ENCODE results near the gene MPDU1.

MPDU1 gene

DNA sequence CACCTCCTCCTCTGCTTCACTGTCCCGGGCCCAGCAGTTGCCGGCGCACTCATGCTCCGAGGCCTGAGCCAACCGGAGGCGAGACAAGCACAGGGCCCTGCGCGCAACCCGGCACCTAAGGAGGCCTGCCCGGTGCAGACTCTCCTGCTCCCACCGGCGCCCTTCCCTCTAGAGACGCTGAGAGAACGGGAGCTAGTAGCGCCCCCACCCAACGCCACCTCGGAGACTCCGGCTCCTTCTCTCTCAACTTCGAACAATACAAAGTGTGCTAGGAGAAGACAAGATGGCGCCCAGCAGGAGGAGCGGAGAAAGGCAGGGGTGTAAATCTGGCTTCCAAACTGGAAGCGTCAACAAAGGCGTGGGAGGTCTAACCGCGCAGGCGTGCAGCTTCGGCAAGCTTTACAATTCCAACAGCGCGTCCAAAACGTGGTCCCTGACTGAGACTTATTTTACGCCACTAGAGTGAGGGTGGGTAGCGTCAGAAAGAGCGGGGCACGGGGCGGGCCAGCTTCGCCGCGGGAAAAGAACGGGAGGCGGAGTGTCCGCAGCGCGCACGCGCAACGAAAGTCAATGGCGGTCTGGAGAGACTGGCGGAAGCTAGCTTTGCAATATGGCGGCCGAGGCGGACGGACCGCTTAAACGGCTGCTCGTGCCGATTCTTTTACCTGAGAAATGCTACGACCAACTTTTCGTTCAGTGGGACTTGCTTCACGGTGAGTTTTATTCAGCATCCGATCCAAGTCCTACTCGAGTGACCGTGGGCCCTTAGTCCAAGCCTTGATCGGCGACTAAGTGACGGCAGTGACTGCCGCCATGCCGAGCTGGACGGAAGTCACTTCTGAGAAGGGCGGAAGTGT, at the start of gene MPDU1:
Gene MPDU1, plus strand, starts transcription at position 600 of the 857 bp plus-strand sequence. Its CDS starts 11 bp downstream, at position 611.
- peak; percentile 83 to 91 (median 89) for DNase-seq (ENCODE audit: low read depth in 2 of 3, low spot score in 2 of 3)

GRCh38 chr17:7538050-7538449, 45.6 kb upstream of the MPDU1 start:
- no peak for DNase-seq (ENCODE audit: low read depth in 2 of 3, low spot score in 2 of 3)

- DNase-seq (ENCODE audit: low read depth in 2 of 3, low spot score in 2 of 3), result no peak
These were observed 44.6 kb upstream of the MPDU1 start for GRCh38 chr17:7538891-7539545.

DNA sequence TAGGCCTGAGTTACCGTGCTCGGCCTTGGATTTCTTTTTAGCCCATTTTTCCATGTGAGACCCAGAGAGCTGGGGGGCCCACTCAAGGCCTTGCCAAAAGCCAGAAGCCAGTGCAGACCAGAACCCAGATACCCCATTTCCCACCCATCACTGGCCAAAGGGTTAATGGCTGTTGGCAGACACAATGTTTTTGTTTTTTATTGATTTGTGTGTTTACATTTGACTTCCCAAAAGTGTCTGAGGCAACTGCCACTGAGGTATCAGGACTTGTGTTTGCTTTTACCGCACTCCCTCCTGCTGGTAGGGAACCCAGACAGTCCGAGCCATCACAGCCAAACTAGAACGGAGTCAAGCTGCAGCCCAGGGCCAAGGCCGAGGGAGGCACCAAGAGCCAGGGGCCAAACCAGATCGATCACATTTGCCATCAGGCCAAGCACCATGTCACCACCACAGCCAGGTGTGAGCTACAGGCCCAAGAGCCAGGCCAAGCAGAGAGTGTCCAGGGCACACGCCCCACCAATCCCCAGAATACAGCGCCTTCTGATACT, 42.5 kb upstream of the MPDU1 start:
- DNase-seq (ENCODE audit: low read depth in 2 of 3, low spot score in 2 of 3), result no peak

DNA sequence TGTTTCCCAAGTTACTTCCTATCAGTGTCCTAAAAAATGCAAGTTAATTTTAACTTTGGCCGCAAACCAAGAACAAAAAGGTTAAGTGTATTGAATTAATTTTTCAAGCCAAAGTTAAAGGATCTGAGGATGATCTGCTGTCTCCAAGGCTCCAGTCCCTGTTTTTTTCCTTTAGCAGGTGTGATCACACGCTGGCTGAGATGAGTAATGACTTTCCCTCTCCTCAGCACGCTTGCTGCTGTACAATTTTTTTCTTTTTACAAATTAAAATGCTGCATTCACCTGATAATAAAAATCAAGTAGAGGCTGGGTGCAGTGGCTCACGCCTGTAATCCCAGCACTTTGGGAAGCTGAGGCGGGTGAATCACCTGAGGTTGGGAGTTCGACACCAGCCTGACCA, 38.7 kb upstream of the MPDU1 start:
- no peak for DNase-seq (ENCODE audit: low read depth in 2 of 3, low spot score in 2 of 3)

DNA sequence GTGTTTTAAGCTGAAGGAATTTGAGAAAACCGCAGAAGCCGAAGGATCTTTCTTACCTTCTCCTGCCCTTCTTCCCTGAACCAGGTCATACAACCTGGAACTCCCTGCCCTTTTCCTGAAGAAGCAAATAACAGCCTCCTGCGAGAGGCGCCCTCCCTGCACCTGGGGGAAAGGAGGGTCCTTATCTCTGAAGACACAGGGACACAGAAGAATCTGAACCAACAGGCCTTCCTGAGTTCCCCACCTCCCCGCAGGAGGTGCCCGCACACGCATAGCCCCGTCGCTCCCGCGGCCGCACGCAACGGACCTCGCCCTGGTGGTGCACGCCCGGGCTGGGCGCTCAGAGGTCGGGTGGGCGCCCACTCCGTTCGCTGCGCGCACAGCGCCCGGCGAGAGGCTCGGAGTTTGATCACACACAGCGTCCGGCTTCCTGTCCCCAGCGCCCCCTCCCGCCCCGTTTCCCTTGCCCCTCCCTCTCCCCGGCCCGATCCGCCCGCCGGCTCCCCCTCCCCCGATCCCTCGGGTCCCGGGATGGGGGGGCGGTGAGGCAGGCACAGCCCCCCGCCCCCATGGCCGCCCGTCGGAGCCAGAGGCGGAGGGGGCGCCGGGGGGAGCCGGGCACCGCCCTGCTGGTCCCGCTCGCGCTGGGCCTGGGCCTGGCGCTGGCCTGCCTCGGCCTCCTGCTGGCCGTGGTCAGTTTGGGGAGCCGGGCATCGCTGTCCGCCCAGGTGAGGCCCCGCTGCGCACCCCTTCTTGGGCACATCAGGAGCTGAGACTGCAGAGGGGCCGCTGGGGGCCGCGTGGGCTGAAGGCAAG, 34.9 kb upstream of the MPDU1 start, which contains the start of gene TNFSF12:
Gene TNFSF12, plus strand, starts transcription at position 474 of the 816 bp plus-strand sequence. Its CDS starts 96 bp downstream, at position 570.
- DNase-seq (ENCODE audit: low read depth in 2 of 3, low spot score in 2 of 3), result peak in 1 of 3 experiments; percentile 45

GRCh38 chr17:7549401-7550055, 34.1 kb upstream of the MPDU1 start:
- DNase-seq (ENCODE audit: low read depth in 2 of 3, low spot score in 2 of 3), result no peak

DNA sequence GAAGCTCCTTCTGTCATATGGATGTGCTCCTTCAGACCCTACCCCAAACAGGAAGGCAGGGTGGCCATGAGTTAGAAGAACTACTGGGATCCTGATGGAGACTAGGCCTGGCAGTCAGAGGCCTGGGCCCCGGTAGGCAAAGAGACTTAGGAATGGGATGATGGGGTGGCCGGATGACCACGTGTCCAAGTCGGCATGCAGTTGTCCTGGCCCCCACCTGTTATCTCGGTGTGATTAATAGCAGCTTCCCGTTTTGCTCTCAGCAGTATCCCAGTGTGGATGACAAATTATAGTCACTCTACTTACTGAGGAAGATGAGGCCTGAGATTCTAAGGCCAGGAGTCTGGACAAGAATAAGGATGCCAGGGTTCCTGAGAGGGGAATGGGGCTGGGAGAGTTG, 33.3 kb upstream of the MPDU1 start:
- no peak for DNase-seq (ENCODE audit: low read depth in 2 of 3, low spot score in 2 of 3)

DNA sequence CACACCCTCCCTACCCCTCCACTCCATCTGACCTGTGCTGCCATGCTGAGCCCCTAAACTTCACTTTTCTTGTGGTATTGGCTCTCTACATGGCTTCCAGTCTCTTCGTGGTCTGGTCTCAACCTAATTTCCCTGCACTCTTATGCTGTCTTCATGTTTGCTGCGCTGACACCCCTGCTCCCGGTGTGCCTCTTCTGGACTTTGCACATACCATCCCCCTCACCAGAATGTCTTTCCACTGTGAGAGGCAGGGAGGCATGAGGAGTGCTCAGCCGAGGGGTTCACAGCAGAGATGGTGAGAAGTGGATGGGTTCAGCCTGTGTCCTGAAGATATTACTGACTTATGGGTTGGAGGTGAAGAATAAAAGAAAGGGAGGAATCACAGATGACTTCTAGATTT, 32.3 kb upstream of the MPDU1 start:
- no peak for DNase-seq (ENCODE audit: low read depth in 2 of 3, low spot score in 2 of 3)

DNA sequence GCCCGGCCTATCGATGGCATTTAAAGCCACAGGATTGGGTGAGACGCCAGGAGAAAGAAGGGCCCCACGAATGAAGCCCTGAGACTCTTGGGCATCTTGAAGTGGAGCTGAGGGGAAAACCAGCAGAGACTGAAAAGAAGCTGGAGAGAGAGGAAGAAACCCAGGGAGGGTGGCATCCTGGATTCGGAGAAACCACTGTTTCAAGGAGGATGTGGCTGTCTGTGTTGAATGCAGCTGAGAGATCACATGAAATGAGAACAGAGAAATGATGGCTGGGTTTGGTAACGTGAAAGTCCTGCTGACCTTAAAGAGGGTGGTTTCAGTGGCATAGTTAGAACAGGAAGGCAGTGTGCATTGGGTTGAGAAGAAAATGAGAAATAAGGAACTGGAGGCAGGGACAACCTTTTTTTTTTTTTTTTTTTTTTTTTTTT, 31.0 kb upstream of the MPDU1 start:
- no peak for DNase-seq (ENCODE audit: low read depth in 2 of 3, low spot score in 2 of 3)

DNA sequence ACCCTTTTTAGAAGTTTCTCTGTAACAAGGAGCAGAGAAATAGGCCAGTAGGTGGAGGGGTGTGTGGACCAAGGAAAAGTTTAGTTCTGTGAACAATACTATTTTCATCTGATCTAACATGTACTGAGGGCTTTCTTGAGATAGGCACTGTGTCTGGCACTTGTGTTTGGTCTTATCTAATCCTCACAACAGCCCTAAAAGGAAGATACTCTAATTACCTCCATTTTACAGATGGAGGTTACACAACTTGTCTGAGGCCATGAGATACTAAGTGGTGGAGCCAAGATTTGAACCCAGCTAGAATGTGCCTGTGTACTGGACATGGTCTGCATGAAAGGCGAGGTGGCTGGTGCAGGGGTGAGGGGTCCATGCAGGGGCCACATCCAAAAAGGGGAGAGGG, 30.3 kb upstream of the MPDU1 start:
- no peak for DNase-seq (ENCODE audit: low read depth in 2 of 3, low spot score in 2 of 3)

DNA sequence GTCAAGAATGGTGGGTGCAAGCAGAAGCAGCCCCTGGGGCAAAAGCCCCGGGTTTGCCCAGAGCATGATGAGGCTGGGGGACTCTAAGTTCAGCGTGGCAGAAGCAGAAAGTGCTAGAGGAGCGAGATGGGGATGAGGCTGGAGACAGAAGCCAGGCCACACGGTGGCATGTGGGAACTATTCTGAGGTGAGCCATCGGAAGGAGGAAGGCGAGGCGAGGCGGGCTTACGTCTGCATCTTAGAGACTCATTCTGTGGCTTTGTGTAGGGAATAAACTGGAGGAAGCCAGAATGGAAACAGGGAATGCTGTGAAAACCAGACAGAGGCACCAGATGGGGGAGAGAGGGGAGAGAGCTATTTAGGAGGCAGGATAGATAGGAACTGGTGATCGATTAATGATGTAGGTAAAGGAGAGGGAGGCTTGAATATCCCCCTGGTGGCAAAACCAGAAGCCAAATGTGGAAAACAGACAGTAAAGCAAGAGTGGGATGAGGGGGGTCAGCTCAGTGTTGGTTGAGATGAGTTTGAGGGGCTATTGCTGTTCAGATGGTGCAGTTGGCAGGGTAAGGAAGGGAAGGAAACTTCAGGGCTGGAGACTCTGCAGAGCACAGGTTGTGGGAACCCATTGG, 28.2 kb upstream of the MPDU1 start:
- DNase-seq (ENCODE audit: low read depth in 2 of 3, low spot score in 2 of 3), result no peak

- no peak for DNase-seq (ENCODE audit: low read depth in 2 of 3, low spot score in 2 of 3)
These were observed 27.0 kb upstream of the MPDU1 start for GRCh38 chr17:7556627-7557026.

- no peak for DNase-seq (ENCODE audit: low read depth in 2 of 3, low spot score in 2 of 3)
These were observed 26.4 kb upstream of the MPDU1 start for GRCh38 chr17:7557147-7557764.

DNA sequence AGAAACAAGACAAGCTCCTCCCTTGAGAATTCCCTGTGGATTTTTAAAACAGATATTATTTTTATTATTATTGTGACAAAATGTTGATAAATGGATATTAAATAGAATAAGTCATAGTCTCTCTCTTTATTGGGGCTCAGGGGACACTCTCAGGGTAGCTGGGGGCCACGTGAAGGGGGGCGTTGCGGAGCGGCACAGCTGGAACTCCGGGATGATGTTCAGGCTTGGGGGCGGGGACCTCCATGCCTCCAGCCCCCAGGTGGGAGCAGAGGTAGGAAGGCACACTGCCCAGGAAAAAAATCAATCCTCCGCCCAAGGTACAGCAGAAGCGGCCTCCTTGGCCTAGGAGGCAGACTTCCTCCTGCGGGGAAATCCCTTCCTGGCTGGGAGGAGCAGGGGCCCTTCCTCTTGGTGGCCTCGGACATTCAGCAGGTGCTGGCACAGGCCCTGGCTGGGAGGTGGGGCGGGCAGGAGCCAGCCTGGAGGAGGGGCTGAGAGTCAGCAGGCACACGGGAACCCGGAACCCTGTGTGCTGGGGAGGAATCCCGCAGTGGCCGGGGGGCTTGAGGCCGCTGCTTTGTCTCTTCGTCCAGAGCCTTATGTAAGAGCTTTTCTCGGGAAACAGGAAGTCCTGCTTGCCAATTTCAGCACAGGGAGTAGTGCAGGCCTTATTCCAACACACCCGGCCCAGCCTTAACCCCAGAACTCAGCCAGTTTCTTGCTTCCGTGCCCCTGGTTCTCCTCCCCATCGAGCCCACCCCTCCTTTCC, 25.7 kb upstream of the MPDU1 start:
- no peak for DNase-seq (ENCODE audit: low read depth in 2 of 3, low spot score in 2 of 3)

- no peak for DNase-seq (ENCODE audit: low read depth in 2 of 3, low spot score in 2 of 3)
These were observed 24.9 kb upstream of the MPDU1 start, which contains the start of gene TNFSF13 for GRCh38 chr17:7558544-7559319. TSS of gene TNFSF13 (plus strand) at chr17:7558750. CDS start at chr17:7559040, 290 bp downstream.

- no peak for DNase-seq (ENCODE audit: low read depth in 2 of 3, low spot score in 2 of 3)
These were observed 24.1 kb upstream of the MPDU1 start for GRCh38 chr17:7559320-7560171.

Data from activated CD8-positive, alpha-beta memory T cell treated with anti-CD3 and anti-CD28 coated beads for 48 hours (primary cell).